Activated naive CD4-positive, alpha-beta T cell treated with anti-CD3 and anti-CD28 coated beads, Interleukin-2, amount 50 U/mL, for 24 hours (primary cell): ENCODE data around the gene ROPN1B.
"Not testable (repeated sequence)": the region's sequence is repeated elsewhere in the genome, so short reads cannot be mapped to it uniquely, and the experiment has no call there.

ENCODE experiments used
- H3K27ac Mint-ChIP-seq: one replicate; pipeline ENCODE4 v1.8.0; 2021; ENCODE audit warnings: mild to moderate bottlenecking, mixed read lengths
- H3K27me3 Mint-ChIP-seq: one replicate; pipeline ENCODE4 v1.8.0; 2021; ENCODE audit warnings: mixed read lengths
- H3K36me3 Mint-ChIP-seq: one replicate; pipeline ENCODE4 v1.8.0; 2021; ENCODE audit warnings: mixed read lengths
- H3K4me1 Mint-ChIP-seq: one replicate; pipeline ENCODE4 v1.8.0; 2021; ENCODE audit warnings: mixed read lengths
- H3K4me3 Mint-ChIP-seq: one replicate; pipeline ENCODE4 v1.8.0; 2021; ENCODE audit warnings: mild to moderate bottlenecking, mixed read lengths
- H3K9me3 Mint-ChIP-seq: one replicate; pipeline ENCODE4 v1.8.0; 2021; ENCODE audit warnings: mixed read lengths

Gene ROPN1B

DNA sequence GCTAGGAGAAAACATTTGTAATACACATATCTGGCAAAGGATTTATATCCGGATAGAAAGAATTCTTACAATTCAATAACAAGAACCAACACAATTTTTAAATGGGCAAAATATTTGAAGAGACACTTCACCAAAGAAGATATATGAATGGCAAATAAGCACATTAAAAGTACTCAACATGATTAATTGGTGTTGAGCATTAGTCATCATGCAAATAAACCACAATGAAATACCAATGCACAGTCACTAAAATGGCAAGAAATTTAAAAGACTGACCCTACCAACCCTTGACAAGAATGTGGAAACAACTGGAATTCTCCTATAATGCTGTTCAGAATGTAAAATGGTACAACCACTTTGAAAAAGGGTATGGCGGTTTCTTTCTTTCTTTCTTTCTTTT, 21.2 kb upstream of the ROPN1B start:
- H3K9me3 Mint-ChIP-seq, H3K4me1 Mint-ChIP-seq, H3K36me3 Mint-ChIP-seq, H3K4me3 Mint-ChIP-seq, H3K27ac Mint-ChIP-seq: not testable (repeated sequence)
- peaks cover 28% of the 10 kb centered on the region for H3K27me3 Mint-ChIP-seq

DNA sequence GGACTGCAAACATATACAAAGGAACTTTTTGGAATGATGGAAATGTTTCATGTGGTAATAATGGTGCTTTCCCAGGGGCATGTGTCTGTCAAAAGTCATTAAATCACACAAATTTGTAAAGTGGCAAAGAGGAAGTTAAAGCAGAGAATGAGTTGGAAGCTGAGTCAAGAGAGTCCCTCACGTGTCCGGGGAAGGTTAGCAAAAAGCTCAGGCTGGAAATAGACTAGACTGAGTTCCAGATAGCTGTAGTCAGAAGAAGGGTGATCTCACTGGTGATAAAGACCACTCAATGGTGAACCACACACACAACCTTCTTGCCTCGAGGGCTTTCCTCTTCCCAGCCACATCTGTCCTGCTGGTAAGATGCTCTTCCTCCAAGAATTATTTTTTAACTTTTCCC, 20.1 kb upstream of the ROPN1B start:
- peaks cover 28% of the 10 kb centered on the region for H3K27me3 Mint-ChIP-seq
- H3K9me3 Mint-ChIP-seq, H3K4me1 Mint-ChIP-seq, H3K27ac Mint-ChIP-seq, H3K4me3 Mint-ChIP-seq, H3K36me3 Mint-ChIP-seq: not testable (repeated sequence)

DNA sequence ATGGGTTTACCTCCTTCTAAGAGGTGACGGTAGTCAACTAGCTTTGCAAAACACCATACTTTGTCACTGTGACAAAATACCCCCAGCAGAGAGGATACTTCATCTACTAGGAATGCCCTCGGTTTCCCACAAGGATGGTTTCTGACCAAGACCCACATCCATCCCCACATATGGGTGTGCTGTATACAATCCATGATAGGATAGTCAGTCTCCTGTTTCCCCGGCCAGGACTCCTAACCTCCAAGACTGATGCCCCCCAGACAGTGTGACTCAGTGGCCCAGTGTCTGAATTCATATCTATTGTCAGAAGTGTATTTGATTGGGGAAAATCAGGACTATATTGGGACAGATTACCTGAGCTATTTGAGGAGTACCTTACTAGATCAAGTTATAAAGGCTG, 17.8 kb upstream of the ROPN1B start:
- H3K36me3 Mint-ChIP-seq, H3K4me1 Mint-ChIP-seq: not testable (repeated sequence)

DNA sequence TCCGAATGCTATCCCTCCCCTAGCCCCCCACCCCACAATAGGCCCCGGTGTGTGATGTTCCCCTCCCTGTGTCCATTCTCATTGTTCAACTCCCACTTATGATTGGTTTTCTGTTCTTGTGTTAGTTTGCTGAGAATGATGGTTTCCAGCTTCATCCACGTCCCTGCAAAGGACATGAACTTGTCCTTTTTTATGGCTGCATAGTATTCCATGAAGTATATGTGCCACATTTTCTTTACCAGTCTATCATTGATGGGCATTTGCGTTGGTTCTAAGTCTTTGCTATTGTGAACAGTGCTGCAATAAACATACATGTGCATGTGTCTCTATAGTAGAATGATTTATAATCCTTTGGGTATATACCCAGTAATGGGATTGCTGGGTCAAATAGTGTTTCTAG, 12.0 kb upstream of the ROPN1B start:
- not testable (repeated sequence) for H3K36me3 Mint-ChIP-seq, H3K9me3 Mint-ChIP-seq, H3K4me1 Mint-ChIP-seq, H3K27ac Mint-ChIP-seq, H3K4me3 Mint-ChIP-seq
- peaks cover 17% of the 10 kb centered on the region for H3K27me3 Mint-ChIP-seq

More for the DNA sequence above, 17.8 kb upstream of the ROPN1B start:
- peaks cover 19% of the 10 kb centered on the region for H3K27me3 Mint-ChIP-seq
- H3K9me3 Mint-ChIP-seq, H3K4me3 Mint-ChIP-seq, H3K27ac Mint-ChIP-seq: not testable (repeated sequence)

DNA sequence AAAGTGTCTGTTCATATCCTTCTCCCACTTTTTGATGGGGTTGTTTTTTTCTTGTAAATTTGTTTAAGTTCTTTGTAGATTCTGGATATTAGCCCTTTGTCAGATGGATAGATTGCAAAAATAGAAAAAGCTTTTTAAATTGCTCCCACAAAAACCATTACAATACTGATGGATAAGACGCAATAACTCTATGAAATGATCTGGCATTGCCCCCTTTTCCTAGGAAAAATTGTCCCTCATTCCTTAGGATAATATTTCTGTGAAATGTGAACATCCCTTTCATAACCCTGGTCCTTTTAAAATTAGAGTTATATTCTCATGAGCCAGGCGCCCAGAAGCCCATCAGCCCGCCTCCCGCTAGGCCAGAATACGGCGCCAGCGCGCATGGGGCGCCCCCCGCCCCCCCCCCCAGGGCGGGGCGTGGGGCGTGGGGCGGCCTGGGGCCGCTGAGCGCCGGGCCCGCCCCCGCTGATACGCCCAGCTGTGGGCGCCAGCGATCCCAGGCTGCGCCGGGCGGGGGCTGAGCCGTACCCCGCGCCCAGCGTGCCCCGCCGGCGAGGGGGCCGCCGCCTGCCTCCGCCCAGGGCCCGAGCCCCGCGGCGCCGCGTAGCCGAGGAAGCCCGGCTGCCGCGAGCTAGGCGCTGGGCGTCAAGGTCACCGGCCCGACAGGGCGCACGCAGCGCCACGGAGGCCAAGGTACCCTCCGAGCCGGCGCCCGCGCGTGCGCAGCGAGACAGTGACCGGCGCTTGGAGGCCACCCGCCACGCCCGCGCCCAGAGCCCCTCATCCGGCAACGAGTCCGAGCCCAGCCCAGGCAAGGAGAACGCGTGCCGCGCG, 11.1 kb upstream of the ROPN1B start:
- peaks cover 15% of the 10 kb centered on the region for H3K27me3 Mint-ChIP-seq
- peaks cover 2% of the 10 kb centered on the region for H3K36me3 Mint-ChIP-seq
- H3K9me3 Mint-ChIP-seq: no peaks in the 10 kb centered on the region
- no peak overlapping the region for H3K27ac Mint-ChIP-seq
- no peaks in the 10 kb centered on the region for H3K4me1 Mint-ChIP-seq
- H3K4me3 Mint-ChIP-seq: no peak overlapping the region

DNA sequence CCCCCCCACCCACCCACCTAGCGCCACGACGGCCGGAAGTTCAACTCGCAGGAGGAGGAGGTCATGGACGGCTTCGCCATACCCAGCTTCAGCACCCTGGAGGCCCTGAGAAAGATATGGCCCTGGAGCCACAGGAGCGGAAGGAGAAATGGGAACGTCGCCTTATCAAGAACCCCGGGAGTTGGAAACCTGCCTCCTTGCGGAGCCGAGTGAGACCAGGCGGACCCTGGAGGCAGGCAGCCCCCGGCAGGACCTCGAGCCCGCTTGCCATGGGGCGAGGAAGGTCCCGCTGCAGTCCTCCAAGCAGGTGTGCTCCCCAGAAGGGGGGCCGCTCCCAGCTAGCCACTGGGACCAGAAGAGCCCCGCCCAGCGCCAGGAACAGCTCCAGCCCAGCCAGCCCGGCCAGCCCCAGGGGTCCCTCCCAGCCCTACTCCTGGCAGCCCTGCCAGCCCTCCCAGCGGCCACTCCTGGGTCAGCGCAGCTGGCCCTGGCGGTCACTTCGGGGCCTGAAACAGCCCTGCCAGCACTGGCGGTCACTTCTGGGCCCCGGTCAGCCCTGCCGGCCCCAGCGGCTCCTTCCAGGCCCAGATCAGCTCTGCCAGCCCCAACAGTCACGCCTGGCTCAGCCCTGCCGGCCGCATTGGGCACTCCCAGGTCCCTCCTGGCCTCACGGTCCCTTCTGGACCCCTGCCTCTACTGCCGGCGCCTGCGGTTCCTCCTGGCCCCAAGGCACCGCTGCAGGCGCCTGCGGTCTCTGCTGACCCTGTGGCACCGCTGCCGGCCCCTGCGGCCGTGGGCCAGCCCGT, 10.3 kb upstream of the ROPN1B start:
- H3K36me3 Mint-ChIP-seq: peaks cover 2% of the 10 kb centered on the region

DNA sequence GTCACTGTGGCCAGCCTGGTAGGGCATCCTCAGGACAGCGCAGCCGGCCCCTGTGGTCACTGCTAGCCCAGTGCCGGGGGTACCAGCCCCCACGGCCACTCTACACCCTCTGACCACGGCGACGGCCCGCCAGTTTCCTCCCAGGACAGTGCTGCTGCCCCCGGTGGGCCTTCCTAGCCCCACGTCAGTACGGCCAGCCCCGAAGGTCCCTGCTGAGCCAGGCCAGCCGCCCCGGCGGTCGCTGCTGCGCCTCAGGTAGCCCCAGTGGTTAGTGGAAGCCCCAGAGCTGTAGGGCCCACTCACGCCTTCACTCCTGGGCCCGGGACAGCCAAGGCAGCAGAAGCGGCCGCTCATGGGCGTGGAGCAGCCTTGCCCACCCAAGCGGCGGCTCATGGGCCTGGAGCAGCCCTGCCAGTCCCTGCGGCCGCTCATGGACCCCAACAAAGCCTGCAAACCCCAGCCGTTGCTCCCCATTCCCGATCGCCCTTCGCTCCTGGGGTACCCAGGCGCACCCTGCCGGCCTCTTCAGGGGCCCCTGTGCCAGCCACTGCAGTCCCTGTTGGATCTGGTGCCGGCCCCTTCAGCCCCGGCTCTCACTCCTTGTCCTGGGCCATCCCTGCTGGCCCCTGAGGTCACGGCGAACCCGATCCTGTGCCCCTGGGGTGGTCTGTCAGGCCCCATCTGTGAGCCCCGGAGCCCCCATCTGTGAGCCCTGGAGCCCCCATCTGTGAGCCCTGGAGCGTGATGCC, 9.5 kb upstream of the ROPN1B start:
- Mint-ChIP-seq H3K27me3 (peaks cover 15% of the 10 kb centered on the region), H3K9me3 (no peaks in the 10 kb centered on the region), H3K4me3 (no peak overlapping the region), H3K27ac (no peak overlapping the region), H3K36me3 (peaks cover 2% of the 10 kb centered on the region), H3K4me1 (no peaks in the 10 kb centered on the region)

More for the DNA sequence above, 10.3 kb upstream of the ROPN1B start:
- no peak overlapping the region for H3K27ac Mint-ChIP-seq
- H3K4me1 Mint-ChIP-seq: no peaks in the 10 kb centered on the region
- no peaks in the 10 kb centered on the region for H3K9me3 Mint-ChIP-seq
- no peak overlapping the region for H3K4me3 Mint-ChIP-seq
- H3K27me3 Mint-ChIP-seq: peaks cover 15% of the 10 kb centered on the region

DNA sequence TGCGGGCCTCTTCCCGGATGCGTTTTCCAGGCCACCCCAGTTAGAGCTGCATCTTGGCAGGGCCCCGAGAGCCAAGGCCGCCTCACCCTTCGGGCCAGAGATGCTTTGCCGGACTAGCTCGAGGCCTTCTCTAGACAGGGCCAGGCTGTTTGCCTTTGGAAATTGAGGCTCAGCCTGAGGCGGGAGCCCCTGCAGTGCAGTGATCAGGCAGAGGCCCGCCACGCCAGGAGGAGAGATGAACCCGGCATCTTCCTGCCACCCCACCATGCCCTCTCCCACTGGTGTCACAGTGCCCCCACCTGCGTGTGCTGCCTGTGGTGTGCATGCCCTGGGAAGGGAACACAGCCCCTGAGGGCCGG, 8.9 kb upstream of the ROPN1B start:
- Mint-ChIP-seq H3K36me3 (peaks cover 2% of the 10 kb centered on the region), H3K27ac (no peak overlapping the region), H3K4me1 (no peaks in the 10 kb centered on the region), H3K9me3 (no peaks in the 10 kb centered on the region), H3K27me3 (peaks cover 15% of the 10 kb centered on the region), H3K4me3 (no peak overlapping the region)

DNA sequence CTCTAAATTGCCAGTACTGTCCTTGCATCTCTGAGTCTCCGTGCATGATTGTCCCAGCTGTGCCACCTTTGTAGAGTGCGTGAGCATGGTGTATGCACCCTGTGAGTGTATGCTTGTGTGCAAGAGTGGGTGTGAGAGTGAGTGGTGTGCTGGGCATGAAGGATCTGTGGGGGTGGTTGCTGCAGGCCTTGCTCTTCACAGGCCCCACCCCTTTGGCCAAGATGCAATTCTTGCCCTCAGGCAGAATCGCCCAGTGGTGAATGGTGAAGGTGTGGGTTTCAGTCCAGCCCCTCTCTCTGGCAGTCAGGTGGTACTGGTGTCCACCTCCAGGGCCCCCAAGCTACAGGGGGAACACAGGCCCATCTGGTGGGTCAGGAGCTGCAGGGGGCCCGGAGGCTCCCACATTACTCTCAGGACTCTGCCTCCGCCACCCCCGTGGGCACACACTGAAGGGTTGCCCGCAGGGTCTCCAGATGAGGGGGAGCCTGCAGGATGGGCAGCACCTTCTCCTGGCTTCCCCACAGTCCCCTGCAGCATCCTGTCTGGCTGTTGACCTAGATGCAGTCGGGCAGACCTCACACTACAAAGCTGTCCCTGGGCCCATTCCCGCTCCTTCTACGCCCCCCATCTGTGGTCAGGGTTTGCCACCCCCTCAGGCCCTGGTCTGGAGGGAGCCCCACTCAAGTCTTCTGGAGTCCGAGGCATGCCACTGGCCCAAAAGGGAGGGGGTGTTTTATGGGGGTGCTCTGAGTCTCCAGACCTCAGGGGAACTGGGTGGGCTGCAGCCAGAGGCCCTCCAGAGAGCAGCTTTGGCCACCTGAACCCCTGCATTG, 8.3 kb upstream of the ROPN1B start:
- H3K27me3 Mint-ChIP-seq: peaks cover 14% of the 10 kb centered on the region
- H3K4me3 Mint-ChIP-seq: no peak overlapping the region
- no peaks in the 10 kb centered on the region for H3K9me3 Mint-ChIP-seq
- H3K4me1 Mint-ChIP-seq: no peaks in the 10 kb centered on the region
- H3K27ac Mint-ChIP-seq: no peak overlapping the region
- peaks cover 2% of the 10 kb centered on the region for H3K36me3 Mint-ChIP-seq

DNA sequence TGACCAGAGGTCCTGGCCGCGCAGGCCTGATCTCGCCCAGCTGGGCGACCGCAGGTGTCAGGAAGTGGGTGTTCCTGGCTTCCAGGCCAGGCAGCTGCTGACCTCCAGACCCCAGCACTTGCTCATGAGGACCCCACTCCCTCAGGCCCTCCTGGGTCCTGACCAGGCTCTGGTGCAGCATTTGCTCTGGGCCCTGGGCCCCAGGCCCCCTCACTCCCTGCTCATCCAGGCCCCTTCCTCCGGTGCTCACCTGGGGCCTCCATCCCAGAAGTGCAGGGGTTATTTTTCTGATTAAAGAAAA, 7.7 kb upstream of the ROPN1B start:
- Mint-ChIP-seq H3K4me3 (no peak overlapping the region), H3K36me3 (peaks cover 2% of the 10 kb centered on the region), H3K9me3 (no peaks in the 10 kb centered on the region), H3K27ac (no peak overlapping the region), H3K4me1 (no peaks in the 10 kb centered on the region), H3K27me3 (peaks cover 14% of the 10 kb centered on the region)

DNA sequence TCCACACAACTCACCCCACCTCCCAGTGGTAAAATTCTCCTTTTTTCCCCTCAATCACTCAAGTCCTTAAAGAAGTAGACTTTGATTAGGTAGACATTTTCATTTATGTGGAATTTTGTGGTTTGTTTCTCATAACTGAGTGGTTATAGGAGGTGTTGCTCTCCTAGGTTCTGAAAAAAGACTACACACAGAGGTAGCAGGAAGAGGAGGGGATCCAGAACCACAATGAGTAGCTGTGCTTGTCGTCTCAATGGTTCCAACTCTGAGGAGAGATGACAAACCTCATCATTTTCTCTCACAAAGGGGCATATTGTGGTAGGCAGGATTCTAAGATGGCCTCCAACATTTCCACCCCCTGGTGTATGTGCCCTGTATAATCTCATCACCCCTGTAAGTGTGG, 5.1 kb upstream of the ROPN1B start:
- H3K4me3 Mint-ChIP-seq, H3K27me3 Mint-ChIP-seq, H3K27ac Mint-ChIP-seq, H3K36me3 Mint-ChIP-seq, H3K9me3 Mint-ChIP-seq, H3K4me1 Mint-ChIP-seq: not testable (repeated sequence)

DNA sequence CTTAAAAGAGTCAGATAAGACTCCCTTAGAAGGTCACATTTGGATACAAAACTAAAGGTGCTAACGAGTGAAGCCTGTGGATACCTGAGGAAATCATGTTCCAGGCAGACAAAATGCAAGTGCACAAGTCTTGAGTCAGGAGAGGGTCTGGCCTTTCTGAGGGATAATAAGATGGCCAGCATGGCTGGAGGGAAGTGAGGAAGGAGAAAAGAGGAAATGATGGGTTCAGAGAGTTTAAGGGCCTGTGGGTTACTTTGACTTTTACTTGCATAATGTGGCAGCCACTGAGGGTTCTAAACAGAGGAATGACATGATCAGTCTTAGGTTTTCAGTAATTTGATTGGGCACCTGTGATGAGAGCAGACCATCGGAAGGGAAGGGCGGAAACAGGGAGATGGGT, 3.5 kb upstream of the ROPN1B start:
- Mint-ChIP-seq H3K36me3 (no peaks in the 10 kb centered on the region), H3K4me3 (no peak overlapping the region), H3K27ac (no peak overlapping the region), H3K4me1 (no peaks in the 10 kb centered on the region), H3K27me3 (peaks cover 7% of the 10 kb centered on the region), H3K9me3 (no peaks in the 10 kb centered on the region)

DNA sequence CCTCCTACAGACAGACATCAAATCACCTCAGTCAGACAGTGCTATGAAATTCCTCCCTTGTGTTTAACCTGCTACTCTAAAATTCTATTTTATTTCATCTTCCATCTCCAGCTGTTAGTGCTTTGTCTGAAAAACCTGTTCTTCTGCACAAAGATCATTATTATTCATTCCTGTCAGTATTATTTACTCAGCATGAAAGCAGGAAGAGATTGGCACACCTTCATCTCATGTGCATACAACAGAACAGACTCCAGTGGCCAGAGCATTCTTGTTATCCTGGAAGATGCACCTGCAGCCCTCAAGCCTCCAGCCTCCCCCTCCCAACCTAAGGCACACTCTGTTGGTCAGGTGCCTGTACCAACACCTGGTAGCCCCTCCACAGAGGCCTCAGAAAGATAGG, 1.8 kb upstream of the ROPN1B start:
- Mint-ChIP-seq H3K36me3 (no peaks in the 10 kb centered on the region), H3K9me3 (no peaks in the 10 kb centered on the region), H3K4me3 (no peak overlapping the region), H3K27me3 (peaks cover 13% of the 10 kb centered on the region), H3K4me1 (peaks cover 3% of the 10 kb centered on the region), H3K27ac (no peak overlapping the region)

DNA sequence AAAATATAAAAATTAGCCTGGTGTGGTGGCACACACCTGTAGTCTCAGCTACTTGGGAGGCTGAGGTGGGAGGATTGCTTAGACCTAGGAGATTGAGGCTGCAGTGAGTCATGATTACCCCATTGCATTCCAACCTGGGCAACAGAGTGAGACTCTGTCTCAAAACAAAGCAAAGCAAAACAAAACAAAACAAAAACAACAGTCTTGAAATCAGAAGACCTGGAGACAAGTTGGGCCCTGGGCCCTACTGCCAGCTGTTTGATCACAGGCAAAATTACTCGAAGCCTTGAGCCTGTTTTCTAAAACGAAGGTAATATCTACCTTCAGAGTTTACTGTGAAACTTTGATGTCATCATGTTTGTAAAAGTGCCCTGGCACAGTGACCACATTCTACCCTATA, 857 bp upstream of the ROPN1B start:
- H3K9me3 Mint-ChIP-seq, H3K4me3 Mint-ChIP-seq, H3K36me3 Mint-ChIP-seq, H3K27ac Mint-ChIP-seq, H3K4me1 Mint-ChIP-seq: not testable (repeated sequence)
- H3K27me3 Mint-ChIP-seq: peaks cover 15% of the 10 kb centered on the region
